Measurements from ENCODE around the gene LY6G5C.

- TF ChIP-seq CTCF (IDR thresholded peaks at IDR 0.05; ENCODE audit: low read length) (no peak), EZH2phosphoT487 (IDR thresholded peaks at IDR 0.05; ENCODE audit: low read length) (no peak)
Measured at GRCh38 chr6:31643818-31644454, 36.9 kb downstream of the LY6G5C start.
